HG03039 (cell line): ENCODE measurements around the gene CAPN5.

Experiments
- ATAC-seq: cut with Tn5 transposase; IDR thresholded peaks from one replicate; pipeline ENCODE4 v1.9.1; 2021; ENCODE audit warnings: mild to moderate bottlenecking, moderate library complexity; ENCODE audit not compliant: unreplicated experiment

CAPN5 gene

GRCh38 chr11:77114089-77114463 lies 47.3 kb downstream of the CAPN5 start:
- no peak for ATAC-seq

- ATAC-seq, result no peak
These were observed 48.4 kb downstream of the CAPN5 start for GRCh38 chr11:77115181-77115611.

GRCh38 chr11:77115956-77116355 lies 49.2 kb downstream of the CAPN5 start:
- ATAC-seq, result no peak

GRCh38 chr11:77117492-77117891 lies 50.7 kb downstream of the CAPN5 start:
- no peak for ATAC-seq

GRCh38 chr11:77118086-77118485 lies 51.3 kb downstream of the CAPN5 start:
- ATAC-seq, result no peak

GRCh38 chr11:77118971-77119370 lies 52.2 kb downstream of the CAPN5 start:
- no peak for ATAC-seq

- no peak for ATAC-seq
These were observed 52.8 kb downstream of the CAPN5 start for GRCh38 chr11:77119531-77119936.

GRCh38 chr11:77120571-77120970 lies 53.8 kb downstream of the CAPN5 start:
- no peak for ATAC-seq

- no peak for ATAC-seq
These were observed 54.4 kb downstream of the CAPN5 start for GRCh38 chr11:77121096-77121640.

GRCh38 chr11:77121876-77122575 lies 55.3 kb downstream of the CAPN5 start:
- no peak for ATAC-seq

- no peak for ATAC-seq
These were observed 55.9 kb downstream of the CAPN5 start for GRCh38 chr11:77122576-77123212.

GRCh38 chr11:77123591-77123990 lies 56.8 kb downstream of the CAPN5 start:
- no peak for ATAC-seq

GRCh38 chr11:77124041-77124440 lies 57.3 kb downstream of the CAPN5 start:
- ATAC-seq, result no peak

- no peak for ATAC-seq
These were observed 57.7 kb downstream of the CAPN5 start for GRCh38 chr11:77124488-77124887.

- ATAC-seq, result no peak
These were observed 58.4 kb downstream of the CAPN5 start for GRCh38 chr11:77125191-77125590.

- ATAC-seq, result no peak
These were observed 58.9 kb downstream of the CAPN5 start for GRCh38 chr11:77125695-77126094.

GRCh38 chr11:77126156-77126775 lies 59.5 kb downstream of the CAPN5 start:
- no peak for ATAC-seq

- ATAC-seq, result no peak
These were observed 60.1 kb downstream of the CAPN5 start for GRCh38 chr11:77126861-77127234.

- no peak for ATAC-seq
These were observed 60.6 kb downstream of the CAPN5 start for GRCh38 chr11:77127235-77127911.

GRCh38 chr11:77127920-77128691 lies 61.3 kb downstream of the CAPN5 start, which contains the start of gene MYO7A:
MYO7A (plus strand) TSS chr11:77128246; CDS start chr11:77130635, 2,389 bp downstream.
- no peak for ATAC-seq
